Measurements from ENCODE around the gene PEX6. TPM values are rescaled to one million over a fixed set of nuclear protein-coding genes. Genes with fewer than 3 reads are reported as not detected.
A peak's percentile ranks its signal among the peaks of the same experiment; 100 is the strongest.

Gene PEX6
- total and polyA plus RNA-seq, 4 experiments from 2014 or later: 14.5 to 40.5 (median 26.7) TPM

DNA sequence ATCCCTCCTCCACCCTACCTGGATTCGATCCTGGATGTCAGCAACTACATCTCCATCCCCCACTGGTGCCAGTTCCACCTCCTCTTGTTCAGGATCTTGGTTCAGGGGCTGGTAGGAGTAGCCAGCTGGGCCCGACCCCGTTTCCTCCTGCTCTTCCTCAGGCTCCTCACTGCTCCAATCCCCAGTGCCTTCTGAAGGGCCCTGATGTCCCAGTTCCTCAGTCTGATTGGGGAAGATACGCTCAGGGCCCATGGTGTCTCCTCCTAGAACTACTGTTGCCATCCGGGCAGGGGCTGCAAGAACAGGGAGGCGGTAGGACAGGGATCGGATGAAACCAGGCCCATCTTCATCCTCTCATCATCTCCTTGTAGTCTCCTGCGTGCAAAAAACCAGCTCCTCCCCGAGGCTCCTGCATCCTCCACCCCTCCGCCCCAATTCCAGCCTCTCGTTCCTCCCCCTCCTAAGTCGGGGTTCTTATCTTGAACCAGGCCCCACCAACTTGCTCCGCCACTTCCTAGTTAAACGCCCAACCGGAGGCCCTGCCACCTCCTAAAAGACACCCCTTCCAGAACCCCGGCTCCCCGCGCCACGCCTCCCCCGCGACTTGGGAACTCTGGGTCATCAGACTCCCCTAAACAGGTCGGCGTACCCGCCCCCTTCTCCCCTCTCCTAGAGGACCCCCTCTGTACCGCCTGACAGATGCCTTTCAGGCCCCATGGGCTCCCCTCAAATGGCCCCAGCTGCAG, 34.3 kb upstream of the PEX6 start:
- peaks cover 0 to 6% (median 0%) of the 10 kb centered on the region in 8 donors for H3K9me3 Mint-ChIP-seq
- no peaks in the 10 kb centered on the region for H3K27me3 Mint-ChIP-seq
- Histone ChIP-seq H3K4me1 (ENCODE audit: insufficient read depth, low read length) (peaks cover 54% of the 10 kb centered on the region), H3K4me3 (ENCODE audit: low read length in 2 of 2) (peak overlapping the region; percentile 75 to 84), H3K27ac (ENCODE audit: low read depth, low read length) (peak overlapping the region; percentile 71), H3K36me3 (ENCODE audit: insufficient read depth, low read length) (peaks cover 37% of the 10 kb centered on the region), H3K9me3 (ENCODE audit: control insufficient read depth in 1 of 2, low read length in 2 of 2) (no peaks in the 10 kb centered on the region), H3K27me3 (ENCODE audit: insufficient read depth, low read length) (no peaks in the 10 kb centered on the region)
- peaks cover 12 to 61% of the 10 kb centered on the region in 2 donors for H3K36me3 Mint-ChIP-seq
- peak overlapping the region; percentile 91 to 97 (median 94) for H3K4me3 Mint-ChIP-seq
- peak overlapping the region; percentile 75 to 98 (median 94) for H3K27ac Mint-ChIP-seq
- intact Hi-C loops (cut with micrococcal nuclease): loop anchor here (1.0 to 5.0 kb wide), 4 partner anchors 8 to 266 kb away; partner anchors contain the start of genes PEX6, RRP36 and TBCC
- POLR2A ChIA-PET (ENCODE audit: partially characterized antibody): interaction anchor here (0.7 to 5.5 kb wide), 23 partner anchors 8 to 616 kb away, joined by 3 to 73 read pairs (median 5); partner anchors contain the start of genes ABCC10, BICRAL, CNPY3 and CUL7
- H3K4me1 Mint-ChIP-seq: peaks cover 39 to 71% (median 54%) of the 10 kb centered on the region in 4 donors
- DNase-seq: peak in 1 of 5 donors; percentile 84
- CTCF ChIA-PET (ENCODE audit: partially characterized antibody): interaction anchor here (0.8 to 2.1 kb wide), 6 partner anchors 11 to 131 kb away, joined by 3 to 7 read pairs (median 4); partner anchors contain the start of genes KLC4 and MRPL2

DNA sequence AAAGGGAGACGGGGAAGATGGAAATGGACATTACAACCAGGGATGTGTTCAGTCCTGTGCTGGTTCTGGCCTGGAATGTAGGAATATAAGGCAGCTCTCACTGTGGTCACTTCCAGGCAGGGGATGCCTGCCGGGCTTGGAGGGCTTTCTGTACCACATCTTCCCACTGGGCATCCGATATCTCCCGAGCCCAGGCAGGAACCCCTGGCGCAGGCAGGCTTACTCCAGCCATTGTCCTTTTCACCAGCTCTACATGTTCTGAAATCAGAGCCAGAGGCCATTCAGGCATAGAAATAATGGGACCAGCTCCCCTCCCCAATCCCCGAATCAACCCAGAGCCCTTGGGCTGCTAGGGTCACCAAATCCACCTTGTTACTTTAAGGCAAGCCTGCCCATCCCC, 33.4 kb upstream of the PEX6 start:
- Histone ChIP-seq H3K36me3 (ENCODE audit: insufficient read depth, low read length) (peaks cover 45% of the 10 kb centered on the region), H3K4me1 (ENCODE audit: insufficient read depth, low read length) (peaks cover 51% of the 10 kb centered on the region), H3K27me3 (ENCODE audit: insufficient read depth, low read length) (no peaks in the 10 kb centered on the region), H3K4me3 (ENCODE audit: low read length in 2 of 2) (no peak overlapping the region), H3K9me3 (ENCODE audit: control insufficient read depth in 1 of 2, low read length in 2 of 2) (no peaks in the 10 kb centered on the region), H3K27ac (ENCODE audit: low read depth, low read length) (peak overlapping the region; percentile 71)
- intact Hi-C loops (cut with micrococcal nuclease): loop anchor here (5.0 kb wide), 2 partner anchors 110 to 265 kb away; partner anchors contain the start of gene TBCC
- H3K9me3 Mint-ChIP-seq: peaks cover 0 to 6% (median 0%) of the 10 kb centered on the region in 8 donors
- H3K4me1 Mint-ChIP-seq: peaks cover 36 to 62% (median 48%) of the 10 kb centered on the region in 4 donors
- H3K27ac Mint-ChIP-seq: peak overlapping the region; percentile 64 to 98 (median 93)
- ChIA-PET CTCF (ENCODE audit: partially characterized antibody) (interaction anchor here (0.9 to 1.4 kb wide), 2 partner anchors 131 to 132 kb away, joined by 3 to 4 read pairs; no protein-coding TSS in a partner anchor), POLR2A (ENCODE audit: partially characterized antibody) (interaction anchor here (1.0 to 5.5 kb wide), 10 partner anchors 9 to 415 kb away, joined by 3 to 73 read pairs (median 6); partner anchors contain the start of genes ABCC10, CNPY3, CUL7 and KLC4)
- peak overlapping the region; percentile 59 to 97 (median 92) for H3K4me3 Mint-ChIP-seq
- no peaks in the 10 kb centered on the region for H3K27me3 Mint-ChIP-seq
- no peak for DNase-seq
- H3K36me3 Mint-ChIP-seq: peaks cover 8 to 62% of the 10 kb centered on the region in 2 donors

DNA sequence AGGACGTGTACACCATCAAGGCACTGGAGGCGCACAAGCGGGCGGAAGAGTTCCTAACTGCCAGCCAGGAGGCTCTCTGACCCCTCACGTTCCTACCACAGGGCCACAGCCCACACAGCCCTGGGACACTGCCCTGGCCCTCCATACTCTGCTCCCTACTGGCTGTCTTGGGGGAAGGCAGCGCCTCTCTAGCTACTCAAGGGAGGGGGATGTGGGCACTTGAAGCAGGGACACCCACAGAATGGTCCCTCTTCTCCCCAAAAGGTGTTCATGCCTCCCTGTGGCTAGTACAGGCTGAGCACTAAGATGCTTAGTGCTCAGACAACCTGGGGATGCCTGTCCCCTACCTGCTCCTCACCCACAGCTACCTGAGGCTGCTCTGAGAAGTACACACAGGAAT, 32.2 kb upstream of the PEX6 start:
- POLR2A ChIA-PET (ENCODE audit: partially characterized antibody): interaction anchor here (0.8 to 1.7 kb wide), 6 partner anchors 23 to 82 kb away, joined by 3 to 7 read pairs (median 4); partner anchors contain the start of genes CNPY3, KLC4, MRPL2 and PEX6
- no peaks in the 10 kb centered on the region for H3K27me3 Mint-ChIP-seq
- H3K4me1 ChIP-seq (ENCODE audit: insufficient read depth, low read length): peaks cover 39% of the 10 kb centered on the region
- CTCF ChIA-PET (ENCODE audit: partially characterized antibody): interaction anchor here (1.1 to 1.8 kb wide), 3 partner anchors 10 to 133 kb away, joined by 3 to 8 read pairs (median 4); a partner anchor contains a TSS
- peak overlapping the region in 2 of 8 donors; percentile 6 to 17 for H3K4me3 Mint-ChIP-seq
- H3K27ac ChIP-seq (ENCODE audit: low read depth, low read length): no peak overlapping the region
- DNase-seq: no peak
- no peaks in the 10 kb centered on the region for H3K9me3 ChIP-seq (ENCODE audit: control insufficient read depth in 1 of 2, low read length in 2 of 2)
- H3K27me3 ChIP-seq (ENCODE audit: insufficient read depth, low read length): no peaks in the 10 kb centered on the region
- H3K27ac Mint-ChIP-seq: peak overlapping the region in 4 of 7 donors; percentile 13 to 83 (median 66)
- H3K4me3 ChIP-seq (ENCODE audit: low read length in 2 of 2): no peak overlapping the region
- H3K36me3 ChIP-seq (ENCODE audit: insufficient read depth, low read length): peaks cover 55% of the 10 kb centered on the region
- peaks cover 0 to 6% (median 0%) of the 10 kb centered on the region in 8 donors for H3K9me3 Mint-ChIP-seq
- intact Hi-C loops (cut with micrococcal nuclease): loop anchor here (5.0 kb wide), 2 partner anchors 109 to 264 kb away; partner anchors contain the start of gene TBCC
- peaks cover 10 to 69% of the 10 kb centered on the region in 2 donors for H3K36me3 Mint-ChIP-seq
- peaks cover 34 to 51% (median 42%) of the 10 kb centered on the region in 4 donors for H3K4me1 Mint-ChIP-seq

DNA sequence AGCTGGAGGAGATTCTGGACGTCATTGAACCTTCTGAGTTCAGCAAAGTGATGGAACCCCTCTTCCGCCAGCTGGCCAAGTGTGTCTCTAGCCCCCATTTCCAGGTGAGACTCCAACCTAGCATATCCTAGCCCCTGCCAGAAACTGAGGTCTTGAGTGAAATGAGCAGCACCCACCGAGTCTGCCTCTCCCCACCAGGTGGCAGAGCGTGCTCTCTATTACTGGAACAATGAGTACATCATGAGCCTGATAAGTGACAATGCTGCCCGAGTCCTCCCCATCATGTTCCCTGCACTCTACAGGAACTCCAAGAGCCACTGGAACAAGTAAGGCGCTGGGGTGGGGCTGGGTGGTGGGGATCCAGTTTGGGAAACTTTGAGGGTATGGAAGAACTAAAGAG, 30.1 kb upstream of the PEX6 start:
- H3K27ac Mint-ChIP-seq: peak overlapping the region in 4 of 7 donors; percentile 34 to 73 (median 48)
- no peaks in the 10 kb centered on the region for H3K9me3 ChIP-seq (ENCODE audit: control insufficient read depth in 1 of 2, low read length in 2 of 2)
- no peaks in the 10 kb centered on the region for H3K27me3 ChIP-seq (ENCODE audit: insufficient read depth, low read length)
- intact Hi-C loops (cut with micrococcal nuclease): loop anchor here (1.0 kb wide), 1 partner anchor 134 kb away; no protein-coding TSS in a partner anchor
- H3K36me3 Mint-ChIP-seq: peaks cover 14 to 69% of the 10 kb centered on the region in 2 donors
- H3K9me3 Mint-ChIP-seq: peaks cover 0 to 4% (median 0%) of the 10 kb centered on the region in 8 donors
- H3K27me3 Mint-ChIP-seq: no peaks in the 10 kb centered on the region
- peaks cover 55% of the 10 kb centered on the region for H3K36me3 ChIP-seq (ENCODE audit: insufficient read depth, low read length)
- H3K4me3 Mint-ChIP-seq: no peak overlapping the region
- ChIA-PET POLR2A (ENCODE audit: partially characterized antibody) (interaction anchor here (1.0 to 1.9 kb wide), 2 partner anchors 13 to 31 kb away, joined by 4 to 5 read pairs; partner anchors contain the start of genes PEX6 and RRP36), CTCF (ENCODE audit: partially characterized antibody) (interaction anchor here (1.0 to 1.9 kb wide), 3 partner anchors 13 to 134 kb away, joined by 3 to 16 read pairs (median 3); no protein-coding TSS in a partner anchor)
- peaks cover 21% of the 10 kb centered on the region for H3K4me1 ChIP-seq (ENCODE audit: insufficient read depth, low read length)
- DNase-seq: peak in 2 of 5 donors; percentile 23 to 33
- no peak overlapping the region for H3K27ac ChIP-seq (ENCODE audit: low read depth, low read length)
- H3K4me3 ChIP-seq (ENCODE audit: low read length in 2 of 2): no peak overlapping the region
- H3K4me1 Mint-ChIP-seq: peaks cover 25 to 32% (median 30%) of the 10 kb centered on the region in 4 donors

DNA sequence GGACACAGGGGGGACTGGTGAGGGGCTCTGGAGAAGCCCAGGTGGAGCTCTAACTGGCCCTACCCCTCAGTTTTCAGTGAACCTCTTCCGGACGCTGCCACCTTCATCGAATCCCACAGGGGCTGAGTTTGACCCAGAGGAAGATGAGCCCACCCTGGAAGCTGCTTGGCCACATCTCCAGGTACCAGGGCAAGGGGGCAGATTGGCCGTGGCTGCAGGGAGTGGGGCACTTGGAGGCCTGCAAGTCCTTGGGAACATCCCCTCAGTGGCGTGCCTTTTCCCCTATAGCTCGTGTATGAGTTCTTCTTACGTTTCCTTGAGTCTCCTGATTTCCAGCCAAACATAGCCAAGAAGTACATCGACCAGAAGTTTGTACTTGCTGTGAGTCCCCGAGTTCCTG, 28.1 kb upstream of the PEX6 start:
- ChIA-PET CTCF (ENCODE audit: partially characterized antibody) (no interaction called here), POLR2A (ENCODE audit: partially characterized antibody) (interaction anchor here (1.0 to 1.6 kb wide), 3 partner anchors 23 to 77 kb away, joined by 3 to 9 read pairs (median 5); partner anchors contain the start of genes CNPY3, PEX6 and PPP2R5D)
- Histone ChIP-seq H3K4me3 (ENCODE audit: low read length in 2 of 2) (no peak overlapping the region), H3K27me3 (ENCODE audit: insufficient read depth, low read length) (no peaks in the 10 kb centered on the region), H3K27ac (ENCODE audit: low read depth, low read length) (no peak overlapping the region), H3K4me1 (ENCODE audit: insufficient read depth, low read length) (peaks cover 7% of the 10 kb centered on the region), H3K9me3 (ENCODE audit: control insufficient read depth in 1 of 2, low read length in 2 of 2) (no peaks in the 10 kb centered on the region), H3K36me3 (ENCODE audit: insufficient read depth, low read length) (peaks cover 61% of the 10 kb centered on the region)
- intact Hi-C loops (cut with micrococcal nuclease): no loop called here
- H3K9me3 Mint-ChIP-seq: peaks cover 0 to 2% (median 0%) of the 10 kb centered on the region in 8 donors
- H3K27me3 Mint-ChIP-seq: no peaks in the 10 kb centered on the region
- no peak overlapping the region for H3K4me3 Mint-ChIP-seq
- peak overlapping the region in 1 of 7 donors; percentile 66 for H3K27ac Mint-ChIP-seq
- peaks cover 14 to 59% of the 10 kb centered on the region in 2 donors for H3K36me3 Mint-ChIP-seq
- peaks cover 7 to 12% (median 12%) of the 10 kb centered on the region in 4 donors for H3K4me1 Mint-ChIP-seq
- no peak for DNase-seq

DNA sequence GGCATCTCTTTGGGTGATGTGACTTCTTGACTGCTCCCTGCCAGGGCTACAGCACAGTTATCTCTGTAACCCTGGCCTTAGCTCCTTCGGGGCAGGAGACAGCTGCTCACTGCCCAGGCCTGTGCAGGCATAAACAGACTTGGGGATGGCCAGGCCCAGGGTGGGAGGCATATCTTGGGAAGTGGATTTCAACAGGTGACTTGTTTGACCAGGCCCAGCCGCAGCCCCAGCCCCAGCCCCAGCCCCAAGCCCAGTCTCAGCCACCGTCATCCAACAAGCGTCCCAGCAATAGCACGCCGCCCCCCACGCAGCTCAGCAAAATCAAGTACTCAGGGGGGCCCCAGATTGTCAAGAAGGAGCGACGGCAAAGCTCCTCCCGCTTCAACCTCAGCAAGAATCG, 27.3 kb upstream of the PEX6 start:
- no peak for DNase-seq
- Histone ChIP-seq H3K9me3 (ENCODE audit: control insufficient read depth in 1 of 2, low read length in 2 of 2) (no peaks in the 10 kb centered on the region), H3K27ac (ENCODE audit: low read depth, low read length) (no peak overlapping the region), H3K27me3 (ENCODE audit: insufficient read depth, low read length) (no peaks in the 10 kb centered on the region), H3K4me1 (ENCODE audit: insufficient read depth, low read length) (no peaks in the 10 kb centered on the region), H3K4me3 (ENCODE audit: low read length in 2 of 2) (no peak overlapping the region), H3K36me3 (ENCODE audit: insufficient read depth, low read length) (peaks cover 52% of the 10 kb centered on the region)
- H3K4me3 Mint-ChIP-seq: no peak overlapping the region
- H3K27ac Mint-ChIP-seq: peak overlapping the region in 3 of 7 donors; percentile 1 to 74 (median 37)
- ChIA-PET CTCF (ENCODE audit: partially characterized antibody) (interaction anchor here (1.9 kb wide), 1 partner anchor 138 kb away, joined by 8 read pairs; no protein-coding TSS in a partner anchor), POLR2A (ENCODE audit: partially characterized antibody) (interaction anchor here (1.6 kb wide), 2 partner anchors 27 to 77 kb away, joined by 5 to 9 read pairs; partner anchors contain the start of genes CNPY3 and PEX6)
- intact Hi-C loops (cut with micrococcal nuclease): no loop called here
- peaks cover 2 to 6% (median 4%) of the 10 kb centered on the region in 4 donors for H3K4me1 Mint-ChIP-seq
- H3K27me3 Mint-ChIP-seq: no peaks in the 10 kb centered on the region
- peaks cover 14 to 51% of the 10 kb centered on the region in 2 donors for H3K36me3 Mint-ChIP-seq
- H3K9me3 Mint-ChIP-seq: peaks cover 0 to 2% (median 0%) of the 10 kb centered on the region in 8 donors

All from CD4-positive, alpha-beta memory T cell (primary cell).